Keratinocyte (primary cell): Measurements from ENCODE around the gene UTS2B.

Source experiments
- EZH2 ChIP-seq: IDR thresholded peaks from one replicate; pipeline ENCODE4 v1.6.1; 2012; ENCODE audit warnings: inconsistent platforms, mild to moderate bottlenecking, low read length, moderate library complexity
- TF ChIP-seq, protein P1 (sequence below), 3 experiments: IDR thresholded peaks in 1 of 3; conservative IDR thresholded peaks in 1 of 3; optimal IDR thresholded peaks in 1 of 3; 2 replicates in 2 of 3; 3 replicates in 1 of 3; pipeline versions ENCODE3 to v1.5.1; 2011; ENCODE audit warnings: low read length in 3 of 3, mild to moderate bottlenecking in 3 of 3, moderate library complexity in 2 of 3, control low read depth in 1 of 3, inconsistent platforms in 1 of 3; ENCODE audit not compliant: insufficient read depth in 2 of 3; ENCODE audit errors: extremely low read depth in 1 of 3

DNA sequence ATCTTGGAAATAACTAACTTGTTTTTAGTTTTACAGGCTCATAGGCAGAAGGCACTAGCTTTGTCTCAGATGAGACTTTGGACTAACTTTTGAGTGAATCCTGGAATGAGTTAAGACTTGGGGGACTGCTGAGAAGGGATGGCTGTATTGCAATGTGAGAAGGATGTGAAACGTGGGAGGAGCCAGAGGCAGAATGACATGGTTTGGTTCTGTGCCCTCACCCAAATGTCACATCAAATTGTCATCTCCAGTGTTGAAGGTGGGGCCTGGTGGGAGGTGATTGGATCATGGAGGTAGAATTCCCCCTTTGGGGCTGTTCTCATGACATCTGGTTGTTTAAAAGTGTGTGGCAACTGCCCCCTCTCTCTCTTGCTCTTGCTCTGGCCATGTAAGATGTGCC, 29.9 kb downstream of the UTS2B start:
- TF ChIP-seq, protein P1, sequence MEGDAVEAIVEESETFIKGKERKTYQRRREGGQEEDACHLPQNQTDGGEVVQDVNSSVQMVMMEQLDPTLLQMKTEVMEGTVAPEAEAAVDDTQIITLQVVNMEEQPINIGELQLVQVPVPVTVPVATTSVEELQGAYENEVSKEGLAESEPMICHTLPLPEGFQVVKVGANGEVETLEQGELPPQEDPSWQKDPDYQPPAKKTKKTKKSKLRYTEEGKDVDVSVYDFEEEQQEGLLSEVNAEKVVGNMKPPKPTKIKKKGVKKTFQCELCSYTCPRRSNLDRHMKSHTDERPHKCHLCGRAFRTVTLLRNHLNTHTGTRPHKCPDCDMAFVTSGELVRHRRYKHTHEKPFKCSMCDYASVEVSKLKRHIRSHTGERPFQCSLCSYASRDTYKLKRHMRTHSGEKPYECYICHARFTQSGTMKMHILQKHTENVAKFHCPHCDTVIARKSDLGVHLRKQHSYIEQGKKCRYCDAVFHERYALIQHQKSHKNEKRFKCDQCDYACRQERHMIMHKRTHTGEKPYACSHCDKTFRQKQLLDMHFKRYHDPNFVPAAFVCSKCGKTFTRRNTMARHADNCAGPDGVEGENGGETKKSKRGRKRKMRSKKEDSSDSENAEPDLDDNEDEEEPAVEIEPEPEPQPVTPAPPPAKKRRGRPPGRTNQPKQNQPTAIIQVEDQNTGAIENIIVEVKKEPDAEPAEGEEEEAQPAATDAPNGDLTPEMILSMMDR (optimal IDR thresholded peaks at IDR 0.05 in 1 of 3, IDR thresholded peaks at IDR 0.05 in 1 of 3, conservative IDR thresholded peaks at IDR 0.05 in 1 of 3; ENCODE audit: extremely low read depth in 1 of 3, insufficient read depth in 2 of 3, low read length in 3 of 3): no peak
- no peak for TF ChIP-seq EZH2
